GM12891 (cell line): ENCODE results near the gene SST.

Experiments used
- PAX5 ChIP-seq: IDR thresholded peaks from 2 replicates; pipeline ENCODE4 v1.6.1; 2011; ENCODE audit warnings: low read length, moderate library complexity, mild to moderate bottlenecking; ENCODE audit not compliant: insufficient read depth, severe bottlenecking
- POLR2A ChIP-seq: IDR thresholded peaks from 2 replicates; pipeline ENCODE4 v1.6.1; 2011; ENCODE audit warnings: low read depth, low read length, control low read depth
- POLR2AphosphoS5 ChIP-seq: IDR thresholded peaks from 2 replicates; pipeline ENCODE4 v1.6.1; 2011; ENCODE audit warnings: low read depth, low read length, control low read depth
- SPI1 ChIP-seq: IDR thresholded peaks from 2 replicates; pipeline ENCODE4 v1.6.1; 2011; ENCODE audit warnings: low read depth, low read length, control low read depth
- TAF1 ChIP-seq: IDR thresholded peaks from 2 replicates; pipeline ENCODE4 v1.6.1; 2011; ENCODE audit warnings: low read depth, low read length, control low read depth

DNA sequence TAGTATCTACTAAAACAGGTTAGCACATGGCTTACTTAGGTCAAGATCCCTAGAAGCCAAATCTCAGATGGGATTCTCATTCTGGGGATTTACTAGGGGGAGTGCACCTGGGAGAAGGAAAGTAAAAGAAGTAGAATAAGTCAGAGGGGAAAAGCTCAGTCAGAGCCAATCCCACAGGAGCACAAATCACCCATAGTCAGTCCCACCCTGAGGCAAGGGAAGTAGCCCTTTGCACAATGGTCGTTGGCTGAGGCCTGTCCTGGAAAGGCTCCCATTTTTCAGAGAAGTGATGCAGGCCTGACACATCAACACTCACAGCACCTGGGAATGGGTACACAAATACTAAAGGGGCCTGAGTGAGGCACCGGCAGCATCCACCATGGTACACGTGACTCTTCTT, 39.8 kb downstream of the SST start:
- TF ChIP-seq POLR2A (no peak), SPI1 (no peak), PAX5 (no peak), POLR2AphosphoS5 (no peak), TAF1 (no peak)
